IMR-90 (cell line): Measurements from ENCODE around the gene CUBN. TPM values are rescaled to one million over a fixed set of nuclear protein-coding genes. Genes with fewer than 3 reads are reported as not detected.

Experiments used
- ATAC-seq: fragments of 200-7000 bp; cut with Tn5 transposase; 2 replicates; pipeline ENCODE4 v1.9.1; 2020; ENCODE audit warnings: low read depth, mild to moderate bottlenecking, moderate library complexity
- BruUV-seq: library from RNA; stranded (reverse); fragments of 400-500 nt; replicated peaks from 2 replicates; lab custom pipeline; 2021; lab: Mats Ljungman, UMichigan
- CTCF ChIA-PET: fragments of 300-600 bp; formaldehyde crosslinking; extraction: SDS; loops from one replicate; lab custom pipeline; 2021; ENCODE audit warnings: antibody characterized with exemption; lab: Yijun Ruan, JAX
- POLR2A ChIA-PET: fragments of 300-600 bp; sonication (Branson Sonifier 250); formaldehyde crosslinking; loops from one replicate; lab custom pipeline; 2022; ENCODE audit warnings: antibody characterized with exemption; ENCODE audit not compliant: unreplicated experiment; lab: Charles Lee
- DNase-seq: peaks from one replicate; pipeline ENCODE4 v3.0.0; 2013
- H2AFZ ChIP-seq: replicated peaks from 2 replicates; pipeline ENCODE3; 2013; ENCODE audit warnings: low read length, mild to moderate bottlenecking; ENCODE audit not compliant: poor library complexity
- H2AK5ac ChIP-seq: 2 replicates; pipeline ENCODE4 v1.6.1; 2013; ENCODE audit warnings: low read depth, low read length, inconsistent platforms
- H2AK9ac ChIP-seq: replicated peaks from 2 replicates; pipeline ENCODE3; 2013; ENCODE audit warnings: mild to moderate bottlenecking, low read depth, low read length, moderate library complexity; ENCODE audit not compliant: poor library complexity
- H2BK120ac ChIP-seq: 2 replicates; pipeline ENCODE4 v1.6.1; 2013; ENCODE audit warnings: low read depth, low read length, inconsistent platforms
- H2BK15ac ChIP-seq: 3 replicates; pipeline ENCODE4 v1.6.1; 2013; ENCODE audit warnings: low read depth, low read length, inconsistent platforms
- H2BK20ac ChIP-seq: 2 replicates; pipeline ENCODE4 v1.6.1; 2013; ENCODE audit warnings: low read depth, mild to moderate bottlenecking, inconsistent platforms, low read length, moderate library complexity
- H2BK5ac ChIP-seq: 2 replicates; pipeline ENCODE4 v1.6.1; 2013; ENCODE audit warnings: mild to moderate bottlenecking, low read depth, low read length, inconsistent platforms; ENCODE audit not compliant: poor library complexity, severe bottlenecking
- H3K14ac ChIP-seq: replicated peaks from 2 replicates; pipeline ENCODE4 v1.6.1; 2013; ENCODE audit warnings: low read depth, low read length, inconsistent platforms
- H3K18ac ChIP-seq: 2 replicates; pipeline ENCODE4 v1.6.1; 2013; ENCODE audit warnings: low read depth, low read length, control low read depth
- H3K23ac ChIP-seq: 2 replicates; pipeline ENCODE4 v1.6.1; 2013; ENCODE audit warnings: low read depth, low read length, inconsistent platforms
- H3K27ac ChIP-seq: 2 replicates; pipeline ENCODE4 v1.5.1; 2013; ENCODE audit warnings: mild to moderate bottlenecking, control low read depth, low read length; ENCODE audit not compliant: insufficient read depth
- H3K27me3 ChIP-seq: 2 replicates; pipeline ENCODE4 v1.6.1; 2013; ENCODE audit warnings: low read length; ENCODE audit not compliant: control insufficient read depth, insufficient read depth
- H3K36me3 ChIP-seq: 2 replicates; pipeline ENCODE4 v1.6.1; 2013; ENCODE audit warnings: low read length, mixed read lengths; ENCODE audit not compliant: control insufficient read depth, insufficient read depth
- H3K4ac ChIP-seq: 2 replicates; pipeline ENCODE4 v1.6.1; 2013; ENCODE audit warnings: low read depth, low read length, inconsistent platforms
- H3K4me1 ChIP-seq: 2 replicates; pipeline ENCODE4 v1.6.1; 2013; ENCODE audit warnings: low read length, mixed read lengths; ENCODE audit not compliant: control insufficient read depth, insufficient read depth
- H3K4me2 ChIP-seq: 2 replicates; pipeline ENCODE4 v1.6.1; 2013; ENCODE audit warnings: low read depth, mild to moderate bottlenecking, control low read depth, low read length, moderate library complexity
- H3K4me3 ChIP-seq: 2 replicates; pipeline ENCODE4 v1.5.1; 2013; ENCODE audit warnings: low read depth, mild to moderate bottlenecking, control low read depth, low read length, moderate library complexity; ENCODE audit not compliant: insufficient read depth
- H3K56ac ChIP-seq: 2 replicates; pipeline ENCODE4 v1.6.1; 2013; ENCODE audit warnings: low read length, inconsistent platforms; ENCODE audit not compliant: insufficient read depth; ENCODE audit errors: extremely low read depth
- H3K79me1 ChIP-seq, 2 experiments: 2 replicates each; pipeline ENCODE4 v1.6.1; 2013; ENCODE audit warnings: low read length in 2 of 2, inconsistent platforms in 1 of 2, low read depth in 1 of 2
- H3K9ac ChIP-seq: 2 replicates; pipeline ENCODE4 v1.6.1; 2013; ENCODE audit warnings: low read depth, low read length, control low read depth
- H3K9me1 ChIP-seq: 2 replicates; pipeline ENCODE4 v1.6.1; 2013; ENCODE audit warnings: low read length, inconsistent platforms; ENCODE audit not compliant: insufficient read depth
- H3K9me3 ChIP-seq: 2 replicates; pipeline ENCODE4 v1.6.1; 2013; ENCODE audit warnings: low read length; ENCODE audit not compliant: control insufficient read depth, insufficient read depth
- H4K20me1 ChIP-seq: 2 replicates; pipeline ENCODE4 v1.6.1; 2013; ENCODE audit warnings: low read length, inconsistent platforms; ENCODE audit not compliant: insufficient read depth
- H4K5ac ChIP-seq: 2 replicates; pipeline ENCODE4 v1.6.1; 2013; ENCODE audit warnings: mild to moderate bottlenecking, low read depth, low read length, control low read depth
- H4K8ac ChIP-seq, 2 experiments: 2 replicates each; pipeline ENCODE4 v1.6.1; 2013; ENCODE audit warnings: low read depth in 2 of 2, low read length in 2 of 2, control low read depth in 1 of 2, inconsistent platforms in 1 of 2
- H4K91ac ChIP-seq: 2 replicates; pipeline ENCODE4 v1.6.1; 2013; ENCODE audit warnings: low read depth, low read length, inconsistent platforms; ENCODE audit not compliant: insufficient read depth
- SMC3 ChIP-seq: fragments of 150-350 bp; IDR thresholded peaks from 2 replicates; pipeline ENCODE4 v1.6.1; 2016; ENCODE audit warnings: low read depth, mild to moderate bottlenecking, antibody characterized with exemption, low read length, moderate library complexity
- dilution Hi-C: fragments of 300-500 bp; cut with HindIII; formaldehyde crosslinking; loops from one replicate; pipeline ENCODE4 v1.14.3; 2018; ENCODE audit warnings: low sequenced_read_pairs; ENCODE audit not compliant: unreplicated experiment
- in situ Hi-C: fragments of 300-500 bp; cut with MboI; formaldehyde crosslinking; loops from 3 replicates; pipeline ENCODE4 v1.14.3; 2019; ENCODE audit warnings: low sequenced_read_pairs, inconsistent platforms, mixed read lengths
- intact Hi-C: fragments of 100-400 bp; cut with micrococcal nuclease; formaldehyde crosslinking; loops from 2 replicates; pipeline ENCODE4 v1.10.0; 2022
- polyA plus RNA-seq, 3 experiments: library from polyadenylated mRNA; depleted of rRNA; stranded (reverse); fragments of >200 nt; gene quantifications; 2 replicates each; pipeline ENCODE4 v1.2.3, GENCODE V29; 2012; ENCODE audit warnings: low replicate concordance in 1 of 3
- total RNA-seq: library from RNA; depleted of rRNA; stranded (reverse); fragments of >200 nt; gene quantifications from 2 replicates; pipeline ENCODE4 v1.2.3, GENCODE V29; 2012
- TF ChIP-seq, protein P1 (sequence below): fragments of 150-350 bp; IDR thresholded peaks from 2 replicates; pipeline ENCODE4 v1.6.1; 2016; ENCODE audit warnings: low read depth, mild to moderate bottlenecking, low read length, moderate library complexity, borderline replicate concordance

CUBN gene
- total and polyA plus RNA-seq, 2 of the 4 experiments (the other 2 are of a cell fraction), result 0.19 to 0.54 TPM

DNA sequence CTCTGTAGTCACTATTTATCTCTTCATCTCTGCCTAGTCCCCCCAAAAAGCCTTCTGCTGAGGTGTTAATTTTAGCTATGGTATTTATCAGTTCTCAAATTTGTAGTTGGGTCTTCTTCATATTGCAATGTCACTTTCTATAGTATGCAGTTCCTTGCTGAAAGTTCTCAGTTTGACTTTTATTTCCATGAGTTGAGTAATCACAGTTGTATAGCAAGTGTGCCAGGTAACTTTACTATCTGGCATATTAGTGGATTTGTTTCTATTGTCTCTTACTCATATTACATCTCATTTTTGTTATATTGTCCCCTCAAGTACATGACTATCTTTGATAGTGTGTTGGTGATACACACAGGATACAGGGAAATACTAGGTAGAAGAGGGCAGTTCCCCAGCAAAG, 152.8 kb downstream of the CUBN start:
- H4K5ac ChIP-seq, result no peak overlapping the region
- peak overlapping the region; percentile 4; the same call in 1 of the 2 replicates for H2BK120ac ChIP-seq
- DNase-seq (no peak), ATAC-seq (no peak)
- in situ Hi-C loops, result no loop called here
- H2AK5ac ChIP-seq, result no peak overlapping the region
- no peak overlapping the region for H2BK5ac ChIP-seq
- H3K79me1 ChIP-seq, result no peaks in the 10 kb centered on the region
- dilution Hi-C loops, result no loop called here
- H3K4ac ChIP-seq, result no peak overlapping the region
- no peak overlapping the region for H3K9ac ChIP-seq
- intact Hi-C loops, result no loop called here
- H3K56ac ChIP-seq, result no peak overlapping the region
- no peak overlapping the region for H3K27ac ChIP-seq
- no peak for TF ChIP-seq SMC3
- TF ChIP-seq, protein P1, sequence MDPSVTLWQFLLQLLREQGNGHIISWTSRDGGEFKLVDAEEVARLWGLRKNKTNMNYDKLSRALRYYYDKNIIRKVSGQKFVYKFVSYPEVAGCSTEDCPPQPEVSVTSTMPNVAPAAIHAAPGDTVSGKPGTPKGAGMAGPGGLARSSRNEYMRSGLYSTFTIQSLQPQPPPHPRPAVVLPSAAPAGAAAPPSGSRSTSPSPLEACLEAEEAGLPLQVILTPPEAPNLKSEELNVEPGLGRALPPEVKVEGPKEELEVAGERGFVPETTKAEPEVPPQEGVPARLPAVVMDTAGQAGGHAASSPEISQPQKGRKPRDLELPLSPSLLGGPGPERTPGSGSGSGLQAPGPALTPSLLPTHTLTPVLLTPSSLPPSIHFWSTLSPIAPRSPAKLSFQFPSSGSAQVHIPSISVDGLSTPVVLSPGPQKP, result no peak
- no peak overlapping the region for H3K23ac ChIP-seq
- POLR2A ChIA-PET, result no interaction called here
- CTCF ChIA-PET, result no interaction called here
- H3K4me1 ChIP-seq, result no peaks in the 10 kb centered on the region
- H3K14ac ChIP-seq, result no peak overlapping the region
- no peak overlapping the region for H3K18ac ChIP-seq
- H2BK20ac ChIP-seq, result no peak overlapping the region
- H3K9me1 ChIP-seq, result peaks cover 4% of the 10 kb centered on the region; the same call in 1 of the 2 replicates
- H4K20me1 ChIP-seq, result no peaks in the 10 kb centered on the region
- H4K8ac ChIP-seq, result no peak overlapping the region
- no TSS peak for BruUV-seq
- H3K4me2 ChIP-seq, result no peak overlapping the region
- no peak overlapping the region for H4K91ac ChIP-seq
- H3K27me3 ChIP-seq, result no peaks in the 10 kb centered on the region
- H3K36me3 ChIP-seq, result no peaks in the 10 kb centered on the region
- H2AFZ ChIP-seq, result no peak overlapping the region
- H2AK9ac ChIP-seq, result no peak overlapping the region
- peaks cover 3% of the 10 kb centered on the region; the same call in 1 of the 2 replicates for H3K9me3 ChIP-seq
- no peak overlapping the region for H2BK15ac ChIP-seq
- no peak overlapping the region for H3K4me3 ChIP-seq
